H1 (cell line): Measurements from ENCODE around the gene TRDN. TPM values are rescaled to one million over a fixed set of nuclear protein-coding genes. Genes with fewer than 3 reads are reported as not detected.

Experiments
- CTCF ChIA-PET: fragments of 300-600 bp; sonication (Branson Sonifier 250); formaldehyde crosslinking; loops from one replicate; lab custom pipeline; 2021; ENCODE audit not compliant: partially characterized antibody; lab: Charles Lee
- POLR2A ChIA-PET: fragments of 300-600 bp; sonication (Branson Sonifier 250); formaldehyde crosslinking; loops from one replicate; lab custom pipeline; 2021; ENCODE audit warnings: inconsistent platforms; ENCODE audit not compliant: partially characterized antibody; lab: Charles Lee
- DNase-seq, 2 experiments: peaks; one replicate each; pipeline versions ENCODE4 v3.0.0 to v3.0.0-alpha.2; 2010 to 2022; ENCODE audit warnings: low spot score in 2 of 2, low read depth in 1 of 2, mixed read lengths in 1 of 2
- FAIRE-seq: peaks from 2 replicates; lab custom pipeline; 2011; peaks lifted over from hg19 to GRCh38; lab: Jason Lieb, UNC
- H2AFZ ChIP-seq: 2 replicates; pipeline ENCODE4 v1.8.1; 2012; ENCODE audit warnings: low read length, inconsistent platforms
- H2AK5ac ChIP-seq: 2 replicates; pipeline ENCODE4 v1.6.1; 2013; ENCODE audit warnings: low read depth, low read length
- H2BK120ac ChIP-seq: replicated peaks from 2 replicates; pipeline ENCODE3; 2013; ENCODE audit warnings: low read depth, low read length, inconsistent platforms
- H2BK12ac ChIP-seq: 2 replicates; pipeline ENCODE4 v1.6.1; 2013; ENCODE audit warnings: low read depth, low read length
- H2BK15ac ChIP-seq: 2 replicates; pipeline ENCODE4 v1.6.1; 2013; ENCODE audit warnings: low read length
- H2BK20ac ChIP-seq: 2 replicates; pipeline ENCODE4 v1.6.1; 2013; ENCODE audit warnings: low read length
- H2BK5ac ChIP-seq: 2 replicates; pipeline ENCODE4 v1.6.1; 2013; ENCODE audit warnings: low read depth, low read length
- H3K14ac ChIP-seq: 2 replicates; pipeline ENCODE4 v1.6.1; 2013; ENCODE audit warnings: inconsistent platforms; ENCODE audit not compliant: insufficient read length
- H3K18ac ChIP-seq: 2 replicates; pipeline ENCODE4 v1.6.1; 2013; ENCODE audit warnings: low read length; ENCODE audit errors: extremely low read depth
- H3K23ac ChIP-seq: 2 replicates; pipeline ENCODE4 v1.6.1; 2013; ENCODE audit warnings: inconsistent platforms; ENCODE audit not compliant: insufficient read length
- H3K23me2 ChIP-seq: 2 replicates; pipeline ENCODE4 v1.6.1; 2013; ENCODE audit warnings: low read depth, low read length
- H3K27ac ChIP-seq: 2 replicates; pipeline ENCODE4 v1.6.1; 2011; ENCODE audit warnings: low read depth, low read length, inconsistent platforms
- H3K27me3 ChIP-seq, 4 experiments: replicated peaks in 1 of 4; 1 replicate in 1 of 4; 2 replicates in 3 of 4; pipeline versions ENCODE4 v1.6.1 to v1.8.1; 2011 to 2013; ENCODE audit warnings: low read length in 3 of 4, mild to moderate bottlenecking in 3 of 4, inconsistent platforms in 2 of 4, mixed read lengths in 2 of 4, moderate library complexity in 1 of 4; ENCODE audit not compliant: control insufficient read depth in 3 of 4, insufficient read depth in 3 of 4; ENCODE audit errors: extremely low read depth in 1 of 4
- H3K36me3 ChIP-seq, 4 experiments: 2 replicates each; pipeline versions ENCODE4 v1.6.1 to v1.8.1; 2011 to 2013; ENCODE audit warnings: mild to moderate bottlenecking in 4 of 4, low read length in 3 of 4, moderate library complexity in 2 of 4, control low read depth in 1 of 4, inconsistent platforms in 1 of 4; ENCODE audit not compliant: insufficient read depth in 4 of 4, control insufficient read depth in 2 of 4
- H3K4ac ChIP-seq: replicated peaks from 2 replicates; pipeline ENCODE3; 2013; ENCODE audit warnings: low read length, low read depth, mixed read lengths, inconsistent platforms; ENCODE audit not compliant: insufficient read length
- H3K4me1 ChIP-seq, 4 experiments: replicated peaks in 1 of 4; 1 replicate in 1 of 4; 2 replicates in 3 of 4; pipeline versions ENCODE4 v1.6.1 to v1.8.1; 2011 to 2013; ENCODE audit warnings: low read length in 3 of 4, inconsistent platforms in 2 of 4, mixed read lengths in 1 of 4; ENCODE audit not compliant: insufficient read depth in 4 of 4, control insufficient read depth in 3 of 4
- H3K4me2 ChIP-seq, 2 experiments: 2 replicates each; pipeline versions ENCODE4 v1.6.1 to v1.8.1; 2011 to 2013; ENCODE audit warnings: low read depth in 2 of 2, low read length in 2 of 2, control low read depth in 1 of 2, inconsistent platforms in 1 of 2, mild to moderate bottlenecking in 1 of 2; ENCODE audit not compliant: insufficient read depth in 1 of 2
- H3K4me3 ChIP-seq, 4 experiments: fragments of 200-600, 300-600 bp in 1 of 4; sonication (generic), shearing (Covaris generic), sonication (Bioruptor Twin) in 1 of 4; 2 replicates each; pipeline versions ENCODE4 v1.5.1 to v1.8.1; 2011 to 2016; ENCODE audit warnings: low read length in 4 of 4, low read depth in 3 of 4, control low read depth in 2 of 4, inconsistent platforms in 2 of 4, mild to moderate bottlenecking in 2 of 4, mixed read lengths in 1 of 4, moderate library complexity in 1 of 4; ENCODE audit not compliant: insufficient read depth in 2 of 4; ENCODE audit errors: extremely low read depth in 1 of 4
- H3K56ac ChIP-seq: replicated peaks from 2 replicates; pipeline ENCODE3; 2013; ENCODE audit warnings: low read depth, mild to moderate bottlenecking, mixed read lengths, low read length, inconsistent platforms; ENCODE audit not compliant: insufficient read length
- H3K79me1 ChIP-seq: 2 replicates; pipeline ENCODE4 v1.6.1; 2013; ENCODE audit warnings: low read depth, low read length, control low read depth
- H3K79me2 ChIP-seq, 2 experiments: 2 replicates each; pipeline versions ENCODE4 v1.6.1 to v1.8.1; 2012 to 2013; ENCODE audit warnings: low read length in 2 of 2, mild to moderate bottlenecking in 2 of 2, inconsistent platforms in 1 of 2; ENCODE audit not compliant: insufficient read depth in 2 of 2, control insufficient read depth in 1 of 2
- H3K9ac ChIP-seq, 4 experiments: replicated peaks in 1 of 4; 1 replicate in 1 of 4; 2 replicates in 3 of 4; pipeline versions ENCODE4 v1.6.1 to v1.8.1; 2011 to 2013; ENCODE audit warnings: low read depth in 3 of 4, low read length in 3 of 4, control low read depth in 2 of 4, mild to moderate bottlenecking in 2 of 4, moderate library complexity in 2 of 4, inconsistent platforms in 1 of 4; ENCODE audit errors: extremely low read depth in 1 of 4
- H3K9me3 ChIP-seq, 2 experiments: 2 replicates each; pipeline versions ENCODE4 v1.6.1 to v1.8.1; 2012 to 2013; ENCODE audit warnings: mild to moderate bottlenecking in 2 of 2, moderate library complexity in 2 of 2, control low read depth in 1 of 2, inconsistent platforms in 1 of 2, low read depth in 1 of 2, low read length in 1 of 2, mixed read lengths in 1 of 2; ENCODE audit not compliant: insufficient read depth in 2 of 2
- H4K20me1 ChIP-seq, 2 experiments: replicated peaks in 1 of 2; 2 replicates each; pipeline versions ENCODE3 to v1.8.1; 2011 to 2013; ENCODE audit warnings: inconsistent platforms in 2 of 2, low read length in 2 of 2, mild to moderate bottlenecking in 1 of 2; ENCODE audit not compliant: insufficient read depth in 2 of 2, control insufficient read depth in 1 of 2
- H4K5ac ChIP-seq: 2 replicates; pipeline ENCODE4 v1.6.1; 2013; ENCODE audit warnings: low read length, low read depth, mixed read lengths, inconsistent platforms; ENCODE audit not compliant: insufficient read length
- H4K8ac ChIP-seq: 2 replicates; pipeline ENCODE4 v1.8.0; 2013; ENCODE audit warnings: mild to moderate bottlenecking, moderate library complexity, low read length, inconsistent platforms; ENCODE audit not compliant: insufficient read depth; ENCODE audit errors: extremely low read depth
- H4K91ac ChIP-seq: replicated peaks from 2 replicates; pipeline ENCODE3; 2013; ENCODE audit warnings: low read length, mixed read lengths, inconsistent platforms; ENCODE audit not compliant: insufficient read length
- ATF2 ChIP-seq: IDR thresholded peaks from 2 replicates; pipeline ENCODE4 v1.6.1; 2012; ENCODE audit warnings: low read length, inconsistent platforms
- BACH1 ChIP-seq: IDR thresholded peaks from 2 replicates; pipeline ENCODE4 v1.6.1; 2012; ENCODE audit warnings: low read length, improper control_type of control experiment
- CEBPB ChIP-seq: IDR thresholded peaks from 2 replicates; pipeline ENCODE4 v1.6.1; 2012; ENCODE audit warnings: low read depth, low read length
- CTBP2 ChIP-seq: IDR thresholded peaks from 2 replicates; pipeline ENCODE4 v1.7.0; 2011; ENCODE audit warnings: borderline replicate concordance, mild to moderate bottlenecking, moderate library complexity, mixed read lengths, low read length; ENCODE audit not compliant: insufficient read depth, insufficient read length
- EZH2 ChIP-seq: fragments of 200-600 bp; sonication (generic); IDR thresholded peaks from 2 replicates; pipeline ENCODE4 v1.7.1; 2012; ENCODE audit warnings: low read depth, mild to moderate bottlenecking, moderate library complexity, low read length, inconsistent platforms; ENCODE audit not compliant: severe bottlenecking
- HDAC2 ChIP-seq, 2 experiments: fragments of 300-600 bp in 1 of 2; sonication (generic) in 1 of 2; IDR thresholded peaks; 2 replicates each; pipeline ENCODE4 v1.6.1; 2011 to 2012; ENCODE audit warnings: low read depth in 2 of 2, low read length in 2 of 2, mild to moderate bottlenecking in 2 of 2, moderate library complexity in 2 of 2, borderline replicate concordance in 1 of 2, inconsistent platforms in 1 of 2
- JUN ChIP-seq: IDR thresholded peaks from 2 replicates; pipeline ENCODE4 v1.6.1; 2011; ENCODE audit warnings: low read depth, mild to moderate bottlenecking, improper control_type of control experiment, low read length
- PHF8 ChIP-seq: fragments of 200-600 bp; sonication (generic); conservative IDR thresholded peaks from 2 replicates; pipeline ENCODE4 v1.7.1; 2012; ENCODE audit warnings: low read depth, mild to moderate bottlenecking, inconsistent platforms, low read length, moderate library complexity
- RNF2 ChIP-seq: fragments of 200-900, 300-1000 bp; sonication (generic); IDR thresholded peaks from 2 replicates; pipeline ENCODE4 v1.7.1; 2016; ENCODE audit warnings: borderline replicate concordance, low read depth, mild to moderate bottlenecking, antibody characterized with exemption, low read length; ENCODE audit not compliant: poor library complexity, severe bottlenecking; ENCODE audit errors: missing control alignments
- RXRA ChIP-seq: IDR thresholded peaks from 2 replicates; pipeline ENCODE4 v1.6.1; 2011; ENCODE audit warnings: low read depth, mild to moderate bottlenecking, low read length, moderate library complexity; ENCODE audit not compliant: insufficient read depth
- SP4 ChIP-seq: IDR thresholded peaks from 2 replicates; pipeline ENCODE4 v1.6.1; 2012; ENCODE audit warnings: low read length, inconsistent platforms
- ZNF274 ChIP-seq: IDR thresholded peaks from 2 replicates; pipeline ENCODE4 v1.7.0; 2012; ENCODE audit warnings: low read length, borderline replicate concordance; ENCODE audit errors: extremely low read depth
- WGBS, 2 experiments: shearing (Covaris generic) in 1 of 2; methylation state at CpG; one replicate each; pipeline versions ENCODE4 v1.1.6 to v1.1.7; 2013 to 2015; ENCODE audit warnings: low lambda C conversion rate in 2 of 2, mixed read lengths in 2 of 2, inconsistent platforms in 1 of 2, low coverage in 1 of 2, missing lambda C conversion rate in 1 of 2; ENCODE audit not compliant: insufficient replicate concordance in 2 of 2, insufficient coverage in 1 of 2, insufficient read length in 1 of 2; ENCODE audit errors: extremely low coverage in 1 of 2, missing lambda C conversion rate in 1 of 2; 5-methylcytosine and 5-hydroxymethylcytosine counted together
- polyA plus RNA-seq, 7 experiments: library from polyadenylated mRNA; depleted of rRNA in 3 of 7; stranded (reverse) in 5 of 7; unstranded in 2 of 7; fragments of >200 nt in 5 of 7; fragments of 200-250 nt in 2 of 7; gene quantifications; 1 replicate in 5 of 7; 2 replicates in 1 of 7; 4 replicates in 1 of 7; pipeline versions ENCODE4 v1.2.1 to v1.2.3, GENCODE V29; 2011 to 2013; ENCODE audit warnings: missing spikeins in 2 of 7, mixed read lengths in 2 of 7
- total RNA-seq: library from RNA; stranded (reverse); fragmentation: NEBNext Ultra II Directional; extraction: Animal tissue kit (Norgen Biotek cat#: 25700); gene quantifications from 2 replicates; pipeline ENCODE4 v1.2.1, GENCODE V29; 2021

TRDN gene
- total and polyA plus RNA-seq, 2 of the 8 experiments (the other 6 are each of a cell fraction or from before 2014, with no cell fraction given), result 1.6 to 41.6 TPM

GRCh38 chr6:123489589-123489988 lies 147.2 kb downstream of the TRDN start:
- no peaks in the 10 kb centered on the region for H4K20me1 ChIP-seq
- POLR2A ChIA-PET, result no interaction called here
- H3K9me3 ChIP-seq, result no peaks in the 10 kb centered on the region
- H2BK15ac ChIP-seq, result no peak overlapping the region
- H2BK5ac ChIP-seq, result no peak overlapping the region
- 92% methylated on average over 1 of the region's 1 CpG; no CpG with 5 or more reads in 1 of the 2 experiments for WGBS, 2 experiments
- H3K4ac ChIP-seq, result no peak overlapping the region
- no peak overlapping the region for H4K8ac ChIP-seq
- H2AFZ ChIP-seq, result no peak overlapping the region
- no peak overlapping the region for H2BK120ac ChIP-seq
- no peaks in the 10 kb centered on the region for H3K4me1 ChIP-seq
- H3K4me2 ChIP-seq, result no peak overlapping the region
- no peaks in the 10 kb centered on the region for H3K27me3 ChIP-seq
- no peaks in the 10 kb centered on the region for H3K79me1 ChIP-seq
- H3K18ac ChIP-seq, result no peak overlapping the region
- H4K91ac ChIP-seq, result no peak overlapping the region
- no peak overlapping the region for H4K5ac ChIP-seq
- no peak overlapping the region for H3K4me3 ChIP-seq
- no peak overlapping the region for H2AK5ac ChIP-seq
- no peaks in the 10 kb centered on the region for H3K23me2 ChIP-seq
- H3K36me3 ChIP-seq, result no peaks in the 10 kb centered on the region
- no peak overlapping the region for H3K56ac ChIP-seq
- H3K14ac ChIP-seq, result no peak overlapping the region
- FAIRE-seq, result no peak
- H3K9ac ChIP-seq, result no peak overlapping the region
- H3K23ac ChIP-seq, result no peak overlapping the region
- H2BK12ac ChIP-seq, result no peak overlapping the region
- H2BK20ac ChIP-seq, result no peak overlapping the region
- CTCF ChIA-PET, result no interaction called here
- no peak overlapping the region for H3K27ac ChIP-seq
- no peaks in the 10 kb centered on the region for H3K79me2 ChIP-seq
- DNase-seq, result no peak
- TF ChIP-seq BACH1 (no peak), CTBP2 (no peak), CEBPB (no peak), ZNF274 (no peak), EZH2 (no peak), HDAC2 (IDR thresholded peaks at IDR 0.05; ENCODE audit: borderline replicate concordance in 1 of 2, low read depth in 2 of 2, low read length in 2 of 2) (no peak), SP4 (no peak), RNF2 (no peak), JUN (no peak), PHF8 (no peak), RXRA (no peak), ATF2 (no peak)
